HepG2 (cell line): ENCODE data around the gene DUS2.

Experiments used
- ATF6 ChIP-seq: sonication (generic); formaldehyde crosslinking; conservative IDR thresholded peaks from 2 replicates; pipeline ENCODE4 v1.4.0; 2020; ENCODE audit warnings: missing genetic modification reagents
- DNMT1 ChIP-seq: sonication (generic); formaldehyde crosslinking; IDR thresholded peaks from 2 replicates; pipeline ENCODE4 v1.5.1; 2020; ENCODE audit warnings: mild to moderate bottlenecking, missing genetic modification reagents
- MYNN ChIP-seq: sonication (generic); formaldehyde crosslinking; IDR thresholded peaks from 2 replicates; pipeline ENCODE4 v1.4.0; 2020; ENCODE audit warnings: mild to moderate bottlenecking, low read depth, missing genetic modification reagents
- NR1H2 ChIP-seq: sonication (generic); formaldehyde crosslinking; IDR thresholded peaks from 2 replicates; pipeline ENCODE4 v1.8.1; 2022; ENCODE audit warnings: low read depth, missing genetic modification reagents, borderline replicate concordance
- PCBP1 ChIP-seq: fragments of 200-400 bp; formaldehyde crosslinking; IDR thresholded peaks from 2 replicates; pipeline ENCODE4 v1.6.1; 2017; ENCODE audit warnings: mild to moderate bottlenecking, low read depth, low read length, borderline replicate concordance
- POLR2A ChIP-seq, 2 experiments: IDR thresholded peaks; 2 replicates each; pipeline ENCODE4 v1.6.1; 2011; ENCODE audit warnings: low read depth in 2 of 2, low read length in 2 of 2, mild to moderate bottlenecking in 1 of 2, moderate library complexity in 1 of 2; ENCODE audit not compliant: insufficient read depth in 1 of 2
- SETDB1 ChIP-seq: sonication (generic); formaldehyde crosslinking; IDR thresholded peaks from 2 replicates; pipeline ENCODE4 v1.5.1; 2020; ENCODE audit warnings: missing genetic modification reagents, mild to moderate bottlenecking, borderline replicate concordance

- no peak for TF ChIP-seq POLR2A (IDR thresholded peaks at IDR 0.05; ENCODE audit: insufficient read depth in 1 of 2, low read depth in 2 of 2, low read length in 2 of 2)
- TF ChIP-seq SETDB1 (CRISPR knock-in tag) = no peak
- TF ChIP-seq PCBP1 = no peak
- no peak for TF ChIP-seq DNMT1 (CRISPR knock-in tag)
- TF ChIP-seq ATF6 = no peak
- no peak for TF ChIP-seq NR1H2 (CRISPR knock-in tag)
- TF ChIP-seq MYNN (CRISPR knock-in tag) = no peak
Observed at GRCh38 chr16:68115851-68116250, 92.8 kb downstream of the DUS2 start.
